PC-3 (cell line): ENCODE measurements around the gene FBXO31. TPM values are rescaled to one million over a fixed set of nuclear protein-coding genes. Genes with fewer than 3 reads are reported as not detected.

Experiments
- ATAC-seq: fragments of 200-7000 bp; cut with Tn5 transposase; 2 replicates; pipeline ENCODE4 v1.9.1; 2020; ENCODE audit warnings: mild to moderate bottlenecking, moderate library complexity
- BruUV-seq: library from RNA; stranded (reverse); fragments of 400-500 nt; replicated peaks from 2 replicates; lab custom pipeline; 2021; lab: Mats Ljungman, UMichigan
- CTCF ChIA-PET: fragments of 300-600 bp; sonication (Branson Sonifier 250); formaldehyde crosslinking; loops from one replicate; lab custom pipeline; 2022; ENCODE audit warnings: antibody characterized with exemption; lab: Charles Lee
- POLR2A ChIA-PET: fragments of 300-600 bp; sonication (Branson Sonifier 250); formaldehyde crosslinking; loops from one replicate; lab custom pipeline; 2022; ENCODE audit warnings: antibody characterized with exemption; ENCODE audit not compliant: unreplicated experiment; lab: Charles Lee
- DNase-seq: peaks from one replicate; pipeline ENCODE4 v3.0.0-alpha.2; 2015
- H2AFZ ChIP-seq: fragments of 300-600 bp; sonication (generic); 2 replicates; pipeline ENCODE4 v1.6.0; 2016; ENCODE audit warnings: antibody characterized with exemption, low read length
- H3F3A ChIP-seq: fragments of 300-600 bp; sonication (generic); one replicate; pipeline ENCODE4 v1.6.0; 2017; ENCODE audit warnings: antibody characterized with exemption, low read length, control low read depth, mild to moderate bottlenecking; ENCODE audit not compliant: unreplicated experiment
- H3K27ac ChIP-seq: fragments of 300-600 bp; sonication (generic); 2 replicates; pipeline ENCODE4 v1.5.1; 2016; ENCODE audit warnings: mild to moderate bottlenecking, low read length
- H3K27me3 ChIP-seq: fragments of 300-600 bp; sonication (generic); 2 replicates; pipeline ENCODE4 v1.6.1; 2016; ENCODE audit warnings: low read length, mixed read lengths
- H3K36me3 ChIP-seq: fragments of 300-600 bp; sonication (generic); 2 replicates; pipeline ENCODE4 v1.6.1; 2016; ENCODE audit warnings: low read depth, mixed run types, low read length, mixed read lengths
- H3K4me1 ChIP-seq: fragments of 300-600 bp; sonication (generic); 2 replicates; pipeline ENCODE4 v1.5.1; 2016; ENCODE audit warnings: low read length; ENCODE audit not compliant: insufficient read depth
- H3K4me2 ChIP-seq: fragments of 300-600 bp; sonication (generic); 2 replicates; pipeline ENCODE4 v1.6.0; 2016; ENCODE audit warnings: low read length
- H3K4me3 ChIP-seq: fragments of 300-600 bp; sonication (generic); 2 replicates; pipeline ENCODE4 v1.5.1; 2016; ENCODE audit warnings: mild to moderate bottlenecking, low read length, mixed read lengths
- H3K79me2 ChIP-seq: fragments of 300-600 bp; sonication (generic); 2 replicates; pipeline ENCODE4 v1.6.1; 2017; ENCODE audit warnings: low read length, mixed read lengths
- H3K9ac ChIP-seq: fragments of 300-600 bp; sonication (generic); 2 replicates; pipeline ENCODE4 v1.6.0; 2016; ENCODE audit warnings: mild to moderate bottlenecking, low read length
- H3K9me2 ChIP-seq: fragments of 300-600 bp; sonication (generic); replicated peaks from 2 replicates; pipeline ENCODE4 v1.6.1; 2016; ENCODE audit warnings: mixed run types, low read length, mixed read lengths
- H3K9me3 ChIP-seq: fragments of 300-600 bp; sonication (generic); 2 replicates; pipeline ENCODE4 v1.6.1; 2016; ENCODE audit warnings: low read length, mixed read lengths
- H4K20me1 ChIP-seq: fragments of 300-600 bp; sonication (generic); 2 replicates; pipeline ENCODE4 v1.6.1; 2016; ENCODE audit warnings: low read length, mixed read lengths
- EZH2 ChIP-seq: fragments of 300-600 bp; sonication (generic); IDR thresholded peaks from one replicate; pipeline ENCODE4 v1.6.1; 2017; ENCODE audit warnings: antibody characterized with exemption, mild to moderate bottlenecking, low read length; ENCODE audit not compliant: unreplicated experiment
- EZH2phosphoT487 ChIP-seq: fragments of 300-600 bp; sonication (generic); IDR thresholded peaks from 2 replicates; pipeline ENCODE4 v1.6.1; 2018; ENCODE audit warnings: mild to moderate bottlenecking, antibody characterized with exemption, low read length, borderline replicate concordance
- intact Hi-C: fragments of 100-400 bp; cut with micrococcal nuclease; formaldehyde crosslinking; loops from 2 replicates; pipeline ENCODE4 v1.9.0; 2023
- total RNA-seq: library from RNA; depleted of rRNA; stranded (reverse); fragments of >200 nt; gene quantifications from 2 replicates; pipeline ENCODE4 v1.2.3, GENCODE V29; 2014
- TF ChIP-seq, protein P1 (sequence below): fragments of 300-600 bp; sonication (generic); conservative IDR thresholded peaks from 2 replicates; pipeline ENCODE4 v1.5.1; 2017; ENCODE audit warnings: antibody characterized with exemption, low read depth, mild to moderate bottlenecking, low read length

Gene FBXO31
- total RNA-seq, 1 experiment from 2014 or later: 14.8 TPM

DNA sequence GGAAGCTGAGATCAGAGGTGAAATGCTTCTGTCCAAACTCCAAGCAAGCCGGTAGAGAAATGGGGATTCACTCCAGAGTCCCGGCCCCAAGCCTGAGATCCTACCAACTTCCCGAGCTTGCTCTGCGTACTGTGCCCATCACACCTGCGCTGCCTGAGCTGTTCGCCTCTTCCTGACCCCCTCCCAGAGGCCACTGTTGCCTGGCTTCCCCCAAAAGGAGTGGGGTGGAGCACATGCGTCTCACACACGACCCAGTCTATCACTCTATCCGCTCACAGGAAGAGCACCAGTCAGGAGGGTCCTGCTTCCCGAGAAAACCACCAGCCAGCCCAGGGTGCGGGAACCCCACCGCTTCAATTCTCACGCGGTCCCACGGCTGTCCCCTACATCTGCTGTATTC, 52.9 kb downstream of the FBXO31 start:
- no peaks in the 10 kb centered on the region for H3K36me3 ChIP-seq
- no peak for ATAC-seq
- intact Hi-C loops: no loop called here
- no peaks in the 10 kb centered on the region for H3F3A ChIP-seq
- CTCF ChIA-PET: no interaction called here
- H3K9me3 ChIP-seq: no peaks in the 10 kb centered on the region
- H3K9me2 ChIP-seq: no peaks in the 10 kb centered on the region
- no peak overlapping the region for H3K9ac ChIP-seq
- H2AFZ ChIP-seq: no peak overlapping the region
- H3K4me2 ChIP-seq: no peak overlapping the region
- H4K20me1 ChIP-seq: no peaks in the 10 kb centered on the region
- TF ChIP-seq, protein P1, sequence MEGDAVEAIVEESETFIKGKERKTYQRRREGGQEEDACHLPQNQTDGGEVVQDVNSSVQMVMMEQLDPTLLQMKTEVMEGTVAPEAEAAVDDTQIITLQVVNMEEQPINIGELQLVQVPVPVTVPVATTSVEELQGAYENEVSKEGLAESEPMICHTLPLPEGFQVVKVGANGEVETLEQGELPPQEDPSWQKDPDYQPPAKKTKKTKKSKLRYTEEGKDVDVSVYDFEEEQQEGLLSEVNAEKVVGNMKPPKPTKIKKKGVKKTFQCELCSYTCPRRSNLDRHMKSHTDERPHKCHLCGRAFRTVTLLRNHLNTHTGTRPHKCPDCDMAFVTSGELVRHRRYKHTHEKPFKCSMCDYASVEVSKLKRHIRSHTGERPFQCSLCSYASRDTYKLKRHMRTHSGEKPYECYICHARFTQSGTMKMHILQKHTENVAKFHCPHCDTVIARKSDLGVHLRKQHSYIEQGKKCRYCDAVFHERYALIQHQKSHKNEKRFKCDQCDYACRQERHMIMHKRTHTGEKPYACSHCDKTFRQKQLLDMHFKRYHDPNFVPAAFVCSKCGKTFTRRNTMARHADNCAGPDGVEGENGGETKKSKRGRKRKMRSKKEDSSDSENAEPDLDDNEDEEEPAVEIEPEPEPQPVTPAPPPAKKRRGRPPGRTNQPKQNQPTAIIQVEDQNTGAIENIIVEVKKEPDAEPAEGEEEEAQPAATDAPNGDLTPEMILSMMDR: no peak
- TF ChIP-seq EZH2: no peak
- no peaks in the 10 kb centered on the region for H3K79me2 ChIP-seq
- no peaks in the 10 kb centered on the region for H3K4me1 ChIP-seq
- H3K27me3 ChIP-seq: no peaks in the 10 kb centered on the region
- BruUV-seq: no TSS peak
- H3K4me3 ChIP-seq: no peak overlapping the region
- H3K27ac ChIP-seq: no peak overlapping the region
- POLR2A ChIA-PET: no interaction called here
- no peak for DNase-seq

DNA sequence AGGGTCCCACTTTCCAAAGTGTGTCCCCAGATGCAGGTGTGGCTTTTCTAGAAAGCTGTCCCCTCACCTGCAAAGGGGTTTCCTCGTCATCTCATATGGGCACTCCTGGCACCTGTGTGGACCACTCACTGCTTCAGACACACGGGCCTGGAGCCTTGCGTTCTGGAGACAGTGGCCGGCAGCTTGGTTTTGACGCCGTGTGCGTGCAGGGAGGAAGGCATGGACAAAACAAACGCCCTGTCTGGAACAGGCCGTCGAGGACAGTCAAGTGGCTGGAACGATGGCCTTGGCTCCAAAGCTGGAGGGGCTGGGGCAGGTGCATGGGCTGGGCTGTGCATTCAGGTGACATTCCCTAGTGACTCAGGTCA, 53.3 kb downstream of the FBXO31 start:
- Histone ChIP-seq H3K27ac (no peak overlapping the region), H4K20me1 (no peaks in the 10 kb centered on the region), H3K9ac (no peak overlapping the region), H3K9me2 (no peaks in the 10 kb centered on the region), H3K36me3 (no peaks in the 10 kb centered on the region), H3K4me1 (no peaks in the 10 kb centered on the region), H3K79me2 (no peaks in the 10 kb centered on the region), H2AFZ (no peak overlapping the region), H3K9me3 (no peaks in the 10 kb centered on the region), H3K27me3 (no peaks in the 10 kb centered on the region), H3K4me2 (no peak overlapping the region), H3K4me3 (no peak overlapping the region), H3F3A (no peaks in the 10 kb centered on the region)
- DNase-seq (no peak), ATAC-seq (no peak)
- intact Hi-C loops: no loop called here
- ChIA-PET CTCF (no interaction called here), POLR2A (no interaction called here)
- no peak for TF ChIP-seq EZH2phosphoT487
- TF ChIP-seq, protein P1: no peak
- TF ChIP-seq EZH2: no peak
- BruUV-seq: no TSS peak

DNA sequence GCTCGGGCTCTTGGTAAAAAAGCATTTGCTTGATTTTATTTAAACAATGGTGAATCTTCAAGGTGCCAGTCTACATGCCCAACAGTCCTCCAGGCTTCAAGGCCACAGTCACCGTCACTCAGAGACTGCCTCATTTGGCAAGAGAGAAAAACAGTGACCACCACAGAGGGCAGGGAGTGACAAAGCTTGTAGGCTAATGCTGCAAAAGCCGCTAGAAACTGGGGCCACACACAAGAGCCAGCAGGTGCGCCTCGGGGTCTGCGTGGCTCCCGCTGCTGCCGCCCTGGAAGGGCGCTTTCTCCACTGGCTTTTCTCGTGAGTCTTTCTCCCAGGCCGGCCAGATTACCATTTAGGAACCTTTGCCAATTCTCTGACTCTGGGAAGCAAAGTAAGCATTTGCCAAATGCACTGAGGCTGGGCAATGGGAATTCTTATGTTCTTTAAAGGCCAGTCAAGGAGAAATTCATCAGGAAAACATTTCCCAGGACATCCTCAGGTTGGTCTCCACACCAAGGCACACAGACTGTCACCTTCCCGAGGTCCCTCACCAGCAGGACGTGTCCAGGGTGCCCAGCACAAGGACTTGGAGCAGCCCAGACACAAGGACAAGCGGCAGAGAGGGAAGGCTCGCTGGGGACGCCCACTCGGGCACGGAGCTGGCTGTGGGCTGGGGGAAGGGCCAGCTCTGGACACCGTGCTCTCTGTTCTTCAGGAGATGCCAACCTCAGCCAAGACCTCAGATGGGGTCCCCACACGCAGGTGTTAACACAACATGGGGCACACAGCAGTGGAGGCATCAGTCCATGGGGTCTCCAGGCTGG, 53.9 kb downstream of the FBXO31 start:
- no peaks in the 10 kb centered on the region for H4K20me1 ChIP-seq
- ChIA-PET CTCF (no interaction called here), POLR2A (no interaction called here)
- no peaks in the 10 kb centered on the region for H3F3A ChIP-seq
- H3K9me2 ChIP-seq: no peaks in the 10 kb centered on the region
- no peaks in the 10 kb centered on the region for H3K4me1 ChIP-seq
- H3K27ac ChIP-seq: no peak overlapping the region
- BruUV-seq: no TSS peak
- H3K9ac ChIP-seq: no peak overlapping the region
- no peaks in the 10 kb centered on the region for H3K27me3 ChIP-seq
- DNase-seq: no peak
- no peak for ATAC-seq
- intact Hi-C loops: no loop called here
- no peak overlapping the region for H3K4me2 ChIP-seq
- no peak overlapping the region for H2AFZ ChIP-seq
- H3K36me3 ChIP-seq: no peaks in the 10 kb centered on the region
- no peaks in the 10 kb centered on the region for H3K9me3 ChIP-seq
- H3K79me2 ChIP-seq: no peaks in the 10 kb centered on the region
- TF ChIP-seq EZH2: no peak
- TF ChIP-seq EZH2phosphoT487: no peak
- no peak overlapping the region for H3K4me3 ChIP-seq
